Right lobe of liver (tissue), 6 donors: ENCODE results near the gene RIMBP2. TPM values are rescaled to one million over a fixed set of nuclear protein-coding genes. Genes with fewer than 3 reads are reported as not detected.

Source experiments
- ATAC-seq, 4 donors: fragments of 200-7000 bp; cut with Tn5 transposase; one replicate each; pipeline ENCODE4 v1.9.1; 2020; ENCODE audit warnings: mild to moderate bottlenecking in 4 of 4, moderate library complexity in 4 of 4
- DNase-seq, 3 donors: peaks; one replicate each; pipeline ENCODE4 v3.0.0-alpha.2; 2020
- H3K27ac ChIP-seq, 3 donors: fragments of 200-600 bp; one replicate each; pipeline ENCODE4 v1.8.0; 2022
- H3K27me3 ChIP-seq, 2 donors: fragments of 200-600 bp; one replicate each; pipeline ENCODE4 v1.8.0; 2022
- H3K36me3 ChIP-seq, 4 donors: fragments of 200-600 bp; sonication (generic) in 1 of 4; one replicate each; pipeline versions ENCODE4 v1.5.1 to v1.8.0; 2017 to 2022; ENCODE audit warnings: control low read depth in 1 of 4
- H3K4me1 ChIP-seq, 4 donors: fragments of 200-600 bp; sonication (generic) in 1 of 4; one replicate each; pipeline versions ENCODE4 v1.5.1 to v1.8.0; 2017 to 2022; ENCODE audit warnings: control low read depth in 1 of 4
- H3K4me3 ChIP-seq, 3 donors: fragments of 200-600 bp; one replicate each; pipeline ENCODE4 v1.8.0; 2022
- H3K9me3 ChIP-seq, 4 donors: fragments of 200-600 bp; sonication (generic) in 1 of 4; one replicate each; pipeline versions ENCODE4 v1.5.1 to v1.8.0; 2017 to 2022; ENCODE audit warnings: control low read depth in 1 of 4
- POLR2A ChIP-seq: fragments of 450-650 bp; IDR thresholded peaks from one replicate; pipeline ENCODE4 v1.6.1; 2017; ENCODE audit warnings: antibody characterized with exemption, mild to moderate bottlenecking
- WGBS: methylation state at CpG from one replicate; pipeline ENCODE4 v1.1.6; 2018; ENCODE audit warnings: low coverage, low lambda C conversion rate; ENCODE audit not compliant: insufficient coverage; ENCODE audit errors: missing lambda C conversion rate; 5-methylcytosine and 5-hydroxymethylcytosine counted together
- intact Hi-C, 2 donors: fragments of 100-400 bp; cut with DNase I; formaldehyde crosslinking; loops; one replicate each; pipeline versions ENCODE4 v1.11.2 to v1.14.1; 2022
- total RNA-seq, 6 experiments: library from RNA; depleted of rRNA in 2 of 6; stranded (reverse); fragments of >200 nt in 2 of 6; fragmentation: NEBNext Ultra II Directional in 3 of 6; extraction: Animal tissue kit (Norgen Biotek cat#: 25700) in 3 of 6; gene quantifications; one replicate each; pipeline versions ENCODE4 v1.1.0 to v1.2.4, GENCODE V29; 2016 to 2023
- TF ChIP-seq, protein P1 (sequence below), 4 donors: fragments of 200-600 bp in 3 of 4; fragments of 450-650 bp in 1 of 4; IDR thresholded peaks; one replicate each; pipeline versions ENCODE4 v1.5.1 to v1.8.0; 2016 to 2022; ENCODE audit warnings: antibody characterized with exemption in 4 of 4, mild to moderate bottlenecking in 2 of 4
- donor health status: DM: no; HTN: yes; CAD: no.
- donor health status: DM: no; HTN: no; CAD: no.
- donor health status: DM: no; HTN: no; CAD: no.
- donor health status: DM: no; HTN: yes; CAD: no.
- donor health status: DM: no; HTN: yes; CAD: no.

The RIMBP2 gene
- total RNA-seq, 6 experiments from 2014 or later, result 0.04 to 0.19 TPM; not detected in 4

DNA sequence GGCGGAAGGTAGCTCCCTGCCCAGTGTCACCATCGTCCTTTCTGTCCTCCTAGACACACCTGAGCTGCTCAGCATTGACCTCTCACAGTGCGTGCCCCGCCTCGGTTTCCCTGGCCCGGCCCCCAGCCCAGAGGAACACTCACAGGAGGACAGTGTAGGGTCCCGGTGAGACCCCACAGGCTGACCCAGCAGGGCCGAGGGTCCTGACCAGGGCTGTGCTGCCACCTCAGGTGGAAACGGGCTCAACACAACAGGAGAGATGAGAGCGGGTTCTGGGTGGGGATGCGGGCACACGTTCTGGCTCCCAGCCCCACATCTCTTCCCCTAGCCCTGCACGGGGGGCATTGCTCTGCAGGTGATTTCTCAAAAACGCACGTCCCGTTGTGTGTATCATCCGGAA is 280.3 kb downstream of the RIMBP2 start:
- Histone ChIP-seq H3K36me3 (no peaks in the 10 kb centered on the region), H3K27me3 (no peaks in the 10 kb centered on the region), H3K27ac (no peak overlapping the region), H3K4me1 (no peaks in the 10 kb centered on the region), H3K4me3 (no peak overlapping the region), H3K9me3 (no peaks in the 10 kb centered on the region)
- ATAC-seq (no peak), DNase-seq (peak in 1 of 3 donors; percentile 29)
- intact Hi-C loops, result no loop called here
- no peak for TF ChIP-seq POLR2A
- TF ChIP-seq, protein P1, sequence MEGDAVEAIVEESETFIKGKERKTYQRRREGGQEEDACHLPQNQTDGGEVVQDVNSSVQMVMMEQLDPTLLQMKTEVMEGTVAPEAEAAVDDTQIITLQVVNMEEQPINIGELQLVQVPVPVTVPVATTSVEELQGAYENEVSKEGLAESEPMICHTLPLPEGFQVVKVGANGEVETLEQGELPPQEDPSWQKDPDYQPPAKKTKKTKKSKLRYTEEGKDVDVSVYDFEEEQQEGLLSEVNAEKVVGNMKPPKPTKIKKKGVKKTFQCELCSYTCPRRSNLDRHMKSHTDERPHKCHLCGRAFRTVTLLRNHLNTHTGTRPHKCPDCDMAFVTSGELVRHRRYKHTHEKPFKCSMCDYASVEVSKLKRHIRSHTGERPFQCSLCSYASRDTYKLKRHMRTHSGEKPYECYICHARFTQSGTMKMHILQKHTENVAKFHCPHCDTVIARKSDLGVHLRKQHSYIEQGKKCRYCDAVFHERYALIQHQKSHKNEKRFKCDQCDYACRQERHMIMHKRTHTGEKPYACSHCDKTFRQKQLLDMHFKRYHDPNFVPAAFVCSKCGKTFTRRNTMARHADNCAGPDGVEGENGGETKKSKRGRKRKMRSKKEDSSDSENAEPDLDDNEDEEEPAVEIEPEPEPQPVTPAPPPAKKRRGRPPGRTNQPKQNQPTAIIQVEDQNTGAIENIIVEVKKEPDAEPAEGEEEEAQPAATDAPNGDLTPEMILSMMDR (IDR thresholded peaks at IDR 0.05), result no peak
- 100% methylated on average over 1 of the region's 17 CpGs for WGBS

DNA sequence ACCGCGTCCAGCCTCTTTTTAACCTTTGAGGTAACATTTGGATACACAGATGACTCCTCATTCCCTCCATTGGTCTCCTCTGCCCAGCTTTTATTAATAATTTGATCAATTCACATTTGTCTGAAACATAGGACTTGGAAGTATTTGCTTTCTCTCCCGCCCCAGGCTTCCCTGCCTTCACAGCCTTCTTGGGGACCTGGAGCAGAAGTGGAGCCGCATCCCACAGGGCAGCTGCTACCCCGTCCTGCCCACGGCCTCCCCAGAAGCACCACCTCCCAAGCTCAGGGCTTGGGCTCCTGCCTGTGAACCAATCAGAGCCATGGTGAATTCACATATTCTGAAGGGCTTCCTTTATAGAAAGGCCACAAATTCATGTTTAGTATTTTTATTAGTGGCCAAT is 280.8 kb downstream of the RIMBP2 start:
- no peak for TF ChIP-seq POLR2A
- TF ChIP-seq, protein P1 (IDR thresholded peaks at IDR 0.05), result no peak
- DNase-seq (peak in 1 of 3 donors; percentile 18), ATAC-seq (no peak)
- H3K9me3 ChIP-seq, result no peaks in the 10 kb centered on the region
- H3K36me3 ChIP-seq, result no peaks in the 10 kb centered on the region
- H3K4me1 ChIP-seq, result no peaks in the 10 kb centered on the region
- H3K27me3 ChIP-seq, result no peaks in the 10 kb centered on the region
- no peak overlapping the region for H3K27ac ChIP-seq
- intact Hi-C loops, result no loop called here
- no peak overlapping the region for H3K4me3 ChIP-seq
- 65% methylated on average over 5 of the region's 6 CpGs for WGBS

DNA sequence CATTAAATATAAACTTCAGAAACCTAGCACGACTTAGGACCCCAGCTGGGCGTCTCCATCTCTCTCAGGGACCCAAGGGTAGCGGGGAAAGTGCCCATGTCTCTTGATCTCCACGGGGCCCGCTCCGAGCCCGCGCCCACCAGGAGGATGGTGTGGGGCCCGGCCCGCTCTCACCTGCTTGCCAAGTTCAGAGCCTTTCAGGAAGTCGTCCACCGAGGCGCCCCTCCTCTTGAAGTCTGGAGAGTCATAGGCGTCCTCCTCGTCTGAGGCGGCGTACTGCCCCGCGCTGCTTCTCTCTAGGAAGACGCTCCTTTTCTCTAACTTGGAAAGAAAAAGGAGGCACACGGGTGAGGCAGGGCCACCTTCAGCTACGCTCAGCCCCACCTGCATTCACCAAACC is 281.5 kb downstream of the RIMBP2 start:
- no peaks in the 10 kb centered on the region for H3K27me3 ChIP-seq
- WGBS, result 59% methylated on average over 9 of the region's 22 CpGs
- no peaks in the 10 kb centered on the region for H3K36me3 ChIP-seq
- TF ChIP-seq POLR2A, result no peak
- TF ChIP-seq, protein P1 (IDR thresholded peaks at IDR 0.05), result no peak
- ATAC-seq, result no peak
- intact Hi-C loops, result no loop called here
- peak in 1 of 3 donors; percentile 40 for DNase-seq
- H3K4me3 ChIP-seq, result no peak overlapping the region
- H3K27ac ChIP-seq, result no peak overlapping the region
- no peaks in the 10 kb centered on the region for H3K9me3 ChIP-seq
- H3K4me1 ChIP-seq, result no peaks in the 10 kb centered on the region

DNA sequence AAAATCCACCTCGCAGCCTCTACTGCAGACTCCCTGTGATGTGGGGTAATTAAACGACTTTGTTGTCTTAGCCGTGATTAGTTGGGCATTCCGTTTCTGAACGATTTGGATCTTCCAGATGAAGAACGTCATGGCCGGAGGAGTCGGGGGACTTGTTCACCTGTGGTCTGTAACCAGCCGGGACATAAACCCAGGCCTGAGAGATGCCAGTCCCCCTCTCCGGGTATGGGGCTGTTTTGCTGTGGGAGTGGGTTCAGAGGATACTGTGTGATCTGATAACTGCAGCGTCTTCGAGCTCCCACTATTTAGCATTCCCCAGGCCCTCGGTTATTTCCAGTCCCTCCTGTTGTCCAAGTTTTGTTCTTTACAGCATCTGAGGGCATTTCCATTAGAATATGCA is 282.3 kb downstream of the RIMBP2 start:
- ATAC-seq (no peak), DNase-seq (peak in 1 of 3 donors; percentile 6)
- no peak overlapping the region for H3K4me3 ChIP-seq
- no peaks in the 10 kb centered on the region for H3K27me3 ChIP-seq
- no peak overlapping the region for H3K27ac ChIP-seq
- intact Hi-C loops, result no loop called here
- no peaks in the 10 kb centered on the region for H3K9me3 ChIP-seq
- TF ChIP-seq POLR2A, result no peak
- TF ChIP-seq, protein P1 (IDR thresholded peaks at IDR 0.05), result no peak
- H3K36me3 ChIP-seq, result no peaks in the 10 kb centered on the region
- 77% methylated on average over 5 of the region's 13 CpGs for WGBS
- H3K4me1 ChIP-seq, result no peaks in the 10 kb centered on the region

DNA sequence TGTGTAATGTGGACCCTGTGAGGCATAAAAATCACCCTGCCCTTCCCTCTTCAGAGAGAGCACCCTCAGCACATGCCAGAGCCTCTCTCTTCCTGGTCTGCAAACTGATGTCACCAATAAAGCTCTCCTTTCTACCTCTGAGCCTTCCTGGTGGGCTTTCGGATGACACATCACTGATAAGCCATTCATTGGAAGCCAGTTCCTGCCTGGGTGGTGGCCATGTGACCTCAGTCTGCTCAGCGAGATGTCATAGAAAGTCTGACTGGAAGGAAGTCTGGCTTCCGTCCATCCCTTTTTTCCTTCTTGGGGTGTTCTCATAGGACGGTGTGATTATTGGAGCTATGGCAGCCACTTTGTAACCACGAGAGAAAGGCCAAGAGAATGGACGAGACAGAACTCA is 282.7 kb downstream of the RIMBP2 start:
- Histone ChIP-seq H3K4me3 (no peak overlapping the region), H3K36me3 (no peaks in the 10 kb centered on the region), H3K27ac (no peak overlapping the region), H3K9me3 (no peaks in the 10 kb centered on the region), H3K4me1 (no peaks in the 10 kb centered on the region), H3K27me3 (no peaks in the 10 kb centered on the region)
- 65% methylated on average over 3 of the region's 6 CpGs for WGBS
- DNase-seq (no peak), ATAC-seq (no peak)
- intact Hi-C loops, result no loop called here
- TF ChIP-seq POLR2A, result no peak
- TF ChIP-seq, protein P1 (IDR thresholded peaks at IDR 0.05), result no peak
